ENCODE data around the gene DNAJC11. TPM values are rescaled to one million over a fixed set of nuclear protein-coding genes. Genes with fewer than 3 reads are reported as not detected.

Gene DNAJC11
- total and polyA plus RNA-seq, 4 donors: 15.5 to 31.5 (median 27.2) TPM

- peak overlapping the region in 1 of 2 donors; percentile 53 for H3K27ac ChIP-seq (ENCODE audit: low read depth in 1 of 2, low read length in 2 of 2)
- H3K4me3 ChIP-seq (ENCODE audit: low read length in 2 of 2): no peak overlapping the region
- intact Hi-C loops (cut with DNase I): no loop called here
- H3K9me3 ChIP-seq (ENCODE audit: control insufficient read depth, low read length): no peaks in the 10 kb centered on the region
- 63 to 70% methylated on average over 15 of the region's 15 CpGs for WGBS, 2 donors
- ATAC-seq (ENCODE audit: low FRiP score) (no peak), DNase-seq (no peak)
- H3K4me1 ChIP-seq (ENCODE audit: control insufficient read depth in 1 of 2, insufficient read depth in 2 of 2, low read length in 2 of 2): no peaks in the 10 kb centered on the region
- H3K36me3 ChIP-seq (ENCODE audit: control insufficient read depth in 1 of 2, insufficient read depth in 2 of 2, low read length in 1 of 2): peaks cover 0 to 22% of the 10 kb centered on the region in 2 donors
- H3K27me3 ChIP-seq (ENCODE audit: control insufficient read depth in 1 of 2, insufficient read depth in 2 of 2, low read length in 1 of 2): no peaks in the 10 kb centered on the region
Measured at GRCh38 chr1:6596886-6597776, 104.5 kb downstream of the DNAJC11 start.

- Histone ChIP-seq H3K27me3 (ENCODE audit: control insufficient read depth in 1 of 2, insufficient read depth in 2 of 2, low read length in 1 of 2) (no peaks in the 10 kb centered on the region), H3K27ac (ENCODE audit: low read depth in 1 of 2, low read length in 2 of 2) (no peak overlapping the region), H3K4me3 (ENCODE audit: low read length in 2 of 2) (no peak overlapping the region), H3K36me3 (ENCODE audit: control insufficient read depth in 1 of 2, insufficient read depth in 2 of 2, low read length in 1 of 2) (peaks cover 0 to 22% of the 10 kb centered on the region in 2 donors), H3K9me3 (ENCODE audit: control insufficient read depth, low read length) (no peaks in the 10 kb centered on the region), H3K4me1 (ENCODE audit: control insufficient read depth in 1 of 2, insufficient read depth in 2 of 2, low read length in 2 of 2) (no peaks in the 10 kb centered on the region)
- intact Hi-C loops (cut with DNase I): no loop called here
- no peak for ATAC-seq (ENCODE audit: low FRiP score)
- 47 to 51% methylated on average over 7 of the region's 7 CpGs for WGBS, 2 donors
- no peak for DNase-seq
Measured at GRCh38 chr1:6596351-6596750, 105.3 kb downstream of the DNAJC11 start.

GRCh38 chr1:6594977-6595740 is 106.5 kb downstream of the DNAJC11 start:
- Histone ChIP-seq H3K4me3 (ENCODE audit: low read length in 2 of 2) (no peak overlapping the region), H3K4me1 (ENCODE audit: control insufficient read depth in 1 of 2, insufficient read depth in 2 of 2, low read length in 2 of 2) (peaks cover 0 to 2% of the 10 kb centered on the region in 2 donors), H3K36me3 (ENCODE audit: control insufficient read depth in 1 of 2, insufficient read depth in 2 of 2, low read length in 1 of 2) (peaks cover 0 to 22% of the 10 kb centered on the region in 2 donors), H3K27ac (ENCODE audit: low read depth in 1 of 2, low read length in 2 of 2) (no peak overlapping the region), H3K27me3 (ENCODE audit: control insufficient read depth in 1 of 2, insufficient read depth in 2 of 2, low read length in 1 of 2) (no peaks in the 10 kb centered on the region), H3K9me3 (ENCODE audit: control insufficient read depth, low read length) (no peaks in the 10 kb centered on the region)
- ATAC-seq (ENCODE audit: low FRiP score) (no peak), DNase-seq (no peak)
- 86 to 90% methylated on average over 11 of the region's 11 CpGs for WGBS, 2 donors
- intact Hi-C loops (cut with DNase I): loop anchor here in 1 of 2 donors (5.0 kb wide), 1 partner anchor 32 kb away; no protein-coding TSS in a partner anchor

GRCh38 chr1:6593810-6594209 is 107.8 kb downstream of the DNAJC11 start:
- Histone ChIP-seq H3K27ac (ENCODE audit: low read depth in 1 of 2, low read length in 2 of 2) (peak overlapping the region in 1 of 2 donors; percentile 6), H3K4me3 (ENCODE audit: low read length in 2 of 2) (no peak overlapping the region), H3K27me3 (ENCODE audit: control insufficient read depth in 1 of 2, insufficient read depth in 2 of 2, low read length in 1 of 2) (no peaks in the 10 kb centered on the region), H3K36me3 (ENCODE audit: control insufficient read depth in 1 of 2, insufficient read depth in 2 of 2, low read length in 1 of 2) (peaks cover 0 to 23% of the 10 kb centered on the region in 2 donors), H3K9me3 (ENCODE audit: control insufficient read depth, low read length) (no peaks in the 10 kb centered on the region), H3K4me1 (ENCODE audit: control insufficient read depth in 1 of 2, insufficient read depth in 2 of 2, low read length in 2 of 2) (peaks cover 0 to 2% of the 10 kb centered on the region in 2 donors)
- DNase-seq: no peak
- no peak for ATAC-seq (ENCODE audit: low FRiP score)
- intact Hi-C loops (cut with DNase I): loop anchor here in 1 of 2 donors (5.0 kb wide), 1 partner anchor 33 kb away; no protein-coding TSS in a partner anchor
- WGBS, 2 donors: 96 to 97% methylated on average over 15 of the region's 15 CpGs

GRCh38 chr1:6592865-6593593 is 108.6 kb downstream of the DNAJC11 start:
- 91 to 92% methylated on average over 38 of the region's 38 CpGs for WGBS, 2 donors
- peaks cover 0 to 2% of the 10 kb centered on the region in 2 donors for H3K4me1 ChIP-seq (ENCODE audit: control insufficient read depth in 1 of 2, insufficient read depth in 2 of 2, low read length in 2 of 2)
- intact Hi-C loops (cut with DNase I): loop anchor here in 1 of 2 donors (5.0 kb wide), 1 partner anchor 34 kb away; no protein-coding TSS in a partner anchor

GRCh38 chr1:6592441-6592840 is 109.2 kb downstream of the DNAJC11 start:
- intact Hi-C loops (cut with DNase I): loop anchor here in 1 of 2 donors (5.0 kb wide), 1 partner anchor 35 kb away; no protein-coding TSS in a partner anchor
- H3K27ac ChIP-seq (ENCODE audit: low read depth in 1 of 2, low read length in 2 of 2): peak overlapping the region in 1 of 2 donors; percentile 70
- ATAC-seq (ENCODE audit: low FRiP score): no peak

More at GRCh38 chr1:6592865-6593593, 108.6 kb downstream of the DNAJC11 start:
- Histone ChIP-seq H3K36me3 (ENCODE audit: control insufficient read depth in 1 of 2, insufficient read depth in 2 of 2, low read length in 1 of 2) (peaks cover 0 to 22% of the 10 kb centered on the region in 2 donors), H3K27ac (ENCODE audit: low read depth in 1 of 2, low read length in 2 of 2) (peak overlapping the region in 1 of 2 donors; percentile 70), H3K4me3 (ENCODE audit: low read length in 2 of 2) (no peak overlapping the region), H3K27me3 (ENCODE audit: control insufficient read depth in 1 of 2, insufficient read depth in 2 of 2, low read length in 1 of 2) (no peaks in the 10 kb centered on the region), H3K9me3 (ENCODE audit: control insufficient read depth, low read length) (no peaks in the 10 kb centered on the region)
- ATAC-seq (ENCODE audit: low FRiP score) (no peak), DNase-seq (no peak)

GRCh38 chr1:6591644-6592043 is 110.0 kb downstream of the DNAJC11 start:
- Histone ChIP-seq H3K27ac (ENCODE audit: low read depth in 1 of 2, low read length in 2 of 2) (peak overlapping the region; percentile 39 to 70), H3K36me3 (ENCODE audit: control insufficient read depth in 1 of 2, insufficient read depth in 2 of 2, low read length in 1 of 2) (peaks cover 0 to 19% of the 10 kb centered on the region in 2 donors), H3K27me3 (ENCODE audit: control insufficient read depth in 1 of 2, insufficient read depth in 2 of 2, low read length in 1 of 2) (no peaks in the 10 kb centered on the region), H3K4me1 (ENCODE audit: control insufficient read depth in 1 of 2, insufficient read depth in 2 of 2, low read length in 2 of 2) (peaks cover 0 to 4% of the 10 kb centered on the region in 2 donors), H3K9me3 (ENCODE audit: control insufficient read depth, low read length) (no peaks in the 10 kb centered on the region), H3K4me3 (ENCODE audit: low read length in 2 of 2) (no peak overlapping the region)
- peak; percentile 11 for ATAC-seq (ENCODE audit: low FRiP score)
- intact Hi-C loops (cut with DNase I): loop anchor here in 1 of 2 donors (5.0 kb wide), 1 partner anchor 36 kb away; no protein-coding TSS in a partner anchor
- no peak for DNase-seq
- 52 to 53% methylated on average over 6 of the region's 6 CpGs for WGBS, 2 donors

More at GRCh38 chr1:6592441-6592840, 109.2 kb downstream of the DNAJC11 start:
- peaks cover 0 to 20% of the 10 kb centered on the region in 2 donors for H3K36me3 ChIP-seq (ENCODE audit: control insufficient read depth in 1 of 2, insufficient read depth in 2 of 2, low read length in 1 of 2)
- H3K4me1 ChIP-seq (ENCODE audit: control insufficient read depth in 1 of 2, insufficient read depth in 2 of 2, low read length in 2 of 2): peaks cover 0 to 2% of the 10 kb centered on the region in 2 donors
- H3K27me3 ChIP-seq (ENCODE audit: control insufficient read depth in 1 of 2, insufficient read depth in 2 of 2, low read length in 1 of 2): no peaks in the 10 kb centered on the region
- 5 to 11% methylated on average over 5 of the region's 5 CpGs for WGBS, 2 donors
- DNase-seq: no peak
- H3K9me3 ChIP-seq (ENCODE audit: control insufficient read depth, low read length): no peaks in the 10 kb centered on the region
- H3K4me3 ChIP-seq (ENCODE audit: low read length in 2 of 2): no peak overlapping the region

GRCh38 chr1:6591222-6591621 is 110.4 kb downstream of the DNAJC11 start:
- DNase-seq (peak; percentile 83 to 86), ATAC-seq (ENCODE audit: low FRiP score) (peak; percentile 75)
- Histone ChIP-seq H3K4me3 (ENCODE audit: low read length in 2 of 2) (no peak overlapping the region), H3K4me1 (ENCODE audit: control insufficient read depth in 1 of 2, insufficient read depth in 2 of 2, low read length in 2 of 2) (peaks cover 0 to 4% of the 10 kb centered on the region in 2 donors), H3K27ac (ENCODE audit: low read depth in 1 of 2, low read length in 2 of 2) (peak overlapping the region; percentile 39 to 70), H3K36me3 (ENCODE audit: control insufficient read depth in 1 of 2, insufficient read depth in 2 of 2, low read length in 1 of 2) (peaks cover 0 to 19% of the 10 kb centered on the region in 2 donors), H3K27me3 (ENCODE audit: control insufficient read depth in 1 of 2, insufficient read depth in 2 of 2, low read length in 1 of 2) (no peaks in the 10 kb centered on the region), H3K9me3 (ENCODE audit: control insufficient read depth, low read length) (no peaks in the 10 kb centered on the region)
- WGBS, 2 donors: 5 to 13% methylated on average over 13 of the region's 13 CpGs
- intact Hi-C loops (cut with DNase I): loop anchor here in 1 of 2 donors (5.0 kb wide), 1 partner anchor 36 kb away; no protein-coding TSS in a partner anchor
